Measurements from ENCODE around the gene PDK3. TPM values are rescaled to one million over a fixed set of nuclear protein-coding genes. Genes with fewer than 3 reads are reported as not detected.

The PDK3 gene
- polyA plus RNA-seq, 1 experiment, result 2.9 TPM

DNA sequence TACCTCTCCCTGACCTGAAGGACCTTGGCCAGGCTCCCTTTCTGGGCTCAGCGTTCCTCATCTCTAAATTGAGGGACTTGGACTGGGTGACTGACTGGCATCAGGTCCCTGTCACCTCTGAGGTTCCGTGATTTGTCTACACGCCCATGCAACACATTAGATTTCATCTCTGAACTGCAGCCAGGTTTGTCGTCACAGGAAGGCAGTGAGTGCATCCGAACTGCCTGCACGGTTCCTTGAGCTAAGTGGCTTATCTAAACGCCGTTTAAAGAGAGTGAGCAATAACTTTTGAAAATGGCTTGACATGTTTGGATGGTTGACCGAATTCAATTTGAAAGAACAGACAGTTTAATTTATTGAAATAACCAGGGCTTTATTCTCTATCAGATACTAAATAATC lies 112.0 kb downstream of the PDK3 start:
- CTCF ChIA-PET, result no interaction called here
- TF ChIP-seq, protein P1, sequence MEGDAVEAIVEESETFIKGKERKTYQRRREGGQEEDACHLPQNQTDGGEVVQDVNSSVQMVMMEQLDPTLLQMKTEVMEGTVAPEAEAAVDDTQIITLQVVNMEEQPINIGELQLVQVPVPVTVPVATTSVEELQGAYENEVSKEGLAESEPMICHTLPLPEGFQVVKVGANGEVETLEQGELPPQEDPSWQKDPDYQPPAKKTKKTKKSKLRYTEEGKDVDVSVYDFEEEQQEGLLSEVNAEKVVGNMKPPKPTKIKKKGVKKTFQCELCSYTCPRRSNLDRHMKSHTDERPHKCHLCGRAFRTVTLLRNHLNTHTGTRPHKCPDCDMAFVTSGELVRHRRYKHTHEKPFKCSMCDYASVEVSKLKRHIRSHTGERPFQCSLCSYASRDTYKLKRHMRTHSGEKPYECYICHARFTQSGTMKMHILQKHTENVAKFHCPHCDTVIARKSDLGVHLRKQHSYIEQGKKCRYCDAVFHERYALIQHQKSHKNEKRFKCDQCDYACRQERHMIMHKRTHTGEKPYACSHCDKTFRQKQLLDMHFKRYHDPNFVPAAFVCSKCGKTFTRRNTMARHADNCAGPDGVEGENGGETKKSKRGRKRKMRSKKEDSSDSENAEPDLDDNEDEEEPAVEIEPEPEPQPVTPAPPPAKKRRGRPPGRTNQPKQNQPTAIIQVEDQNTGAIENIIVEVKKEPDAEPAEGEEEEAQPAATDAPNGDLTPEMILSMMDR (IDR thresholded peaks at IDR 0.05; ENCODE audit: low read depth, low read length), result no peak

More for the DNA sequence above, 112.0 kb downstream of the PDK3 start:
- no peaks in the 10 kb centered on the region for H3K9me3 ChIP-seq (ENCODE audit: control insufficient read depth, insufficient read depth, low read length)
- no peak overlapping the region for H3K4me3 ChIP-seq (ENCODE audit: low read depth, low read length)
- POLR2A ChIA-PET, result no interaction called here
- no peak for DNase-seq (ENCODE audit: low read depth, low spot score)
- no peak overlapping the region for H3K27ac ChIP-seq (ENCODE audit: low read depth, low read length)
- no peaks in the 10 kb centered on the region for H3K27me3 ChIP-seq (ENCODE audit: control insufficient read depth, insufficient read depth, low read length)

Small RNA genes within 50 kb of the gene (small RNA-seq; reads per million reads assigned to genes)
- not detected for gene SNRPEP9 (ENCODE audit: insufficient read length, low read depth)

Other genes starting within 250 kb of the PDK3 start
- gene SUPT20HL2, start 151.2 kb upstream of the PDK3 start, polyA plus RNA-seq (2011; rRNA removed), result not detected in 2 replicates
- gene SUPT20HL1, start 104.6 kb upstream of the PDK3 start, polyA plus RNA-seq (2011; rRNA removed), result not detected in 2 replicates
- 0.09 and 0.10 TPM in 2 replicates for gene PCYT1B, start 182.1 kb downstream of the PDK3 start, polyA plus RNA-seq (2011; rRNA removed)
- gene POLA1, start 228.6 kb downstream of the PDK3 start, polyA plus RNA-seq (2011; rRNA removed), result 2.2 TPM in 2 replicates